NCI-H2107 (cell line): ENCODE results near the gene ICOSLG.
"Not testable (repeated sequence)": the region's sequence is repeated elsewhere in the genome, so short reads cannot be mapped to it uniquely, and the experiment has no call there.

Experiments
- DNase-seq: peaks from one replicate; lab custom pipeline; 2025; lab: John Stamatoyannopoulos, UW

The ICOSLG gene

GRCh38 chr21:44223334-44223733, 17.4 kb downstream of the ICOSLG start:
- DNase-seq: not testable (repeated sequence)

GRCh38 chr21:44220674-44221073, 20.1 kb downstream of the ICOSLG start:
- not testable (repeated sequence) for DNase-seq

DNA sequence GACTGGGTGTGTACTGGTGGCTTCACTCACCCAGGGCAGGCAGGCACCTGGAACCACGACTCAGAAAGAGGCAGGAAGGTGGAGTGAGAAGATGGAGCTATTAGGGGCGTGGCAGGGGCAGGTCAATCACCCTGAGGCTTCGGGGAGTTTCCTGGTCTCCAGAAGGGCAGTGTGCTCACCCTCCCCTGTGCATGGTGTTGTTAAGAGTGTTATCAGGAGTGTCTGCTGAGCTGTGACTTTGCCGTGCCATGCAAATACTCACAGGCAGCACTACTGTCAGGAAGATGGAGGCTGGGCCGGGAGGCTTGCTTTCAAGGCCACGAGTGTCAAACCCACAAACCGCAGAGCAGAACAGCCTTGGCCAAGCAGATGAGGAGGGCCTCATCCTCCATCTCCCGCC, 22.3 kb downstream of the ICOSLG start:
- not testable (repeated sequence) for DNase-seq

DNA sequence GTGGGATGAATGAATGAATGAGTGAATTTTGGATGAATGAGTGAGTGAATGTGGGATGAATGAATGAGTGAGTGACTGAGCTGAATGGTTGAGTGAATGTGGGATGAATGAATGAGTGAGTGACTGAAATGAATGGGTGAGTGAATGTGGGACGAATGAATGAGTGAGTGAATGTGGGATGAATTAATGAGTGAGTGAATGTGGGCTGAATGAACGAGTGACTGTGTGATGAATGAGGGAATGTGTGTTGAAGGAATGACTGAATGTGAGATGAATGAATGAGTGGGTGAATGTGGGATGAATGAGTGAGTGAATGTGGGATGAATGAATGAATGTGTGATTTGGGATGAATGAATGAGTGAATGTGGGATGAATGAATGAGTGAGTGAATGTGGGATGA, 28.8 kb downstream of the ICOSLG start:
- DNase-seq: not testable (repeated sequence)

GRCh38 chr21:44211574-44211973, 29.2 kb downstream of the ICOSLG start:
- DNase-seq: not testable (repeated sequence)

DNA sequence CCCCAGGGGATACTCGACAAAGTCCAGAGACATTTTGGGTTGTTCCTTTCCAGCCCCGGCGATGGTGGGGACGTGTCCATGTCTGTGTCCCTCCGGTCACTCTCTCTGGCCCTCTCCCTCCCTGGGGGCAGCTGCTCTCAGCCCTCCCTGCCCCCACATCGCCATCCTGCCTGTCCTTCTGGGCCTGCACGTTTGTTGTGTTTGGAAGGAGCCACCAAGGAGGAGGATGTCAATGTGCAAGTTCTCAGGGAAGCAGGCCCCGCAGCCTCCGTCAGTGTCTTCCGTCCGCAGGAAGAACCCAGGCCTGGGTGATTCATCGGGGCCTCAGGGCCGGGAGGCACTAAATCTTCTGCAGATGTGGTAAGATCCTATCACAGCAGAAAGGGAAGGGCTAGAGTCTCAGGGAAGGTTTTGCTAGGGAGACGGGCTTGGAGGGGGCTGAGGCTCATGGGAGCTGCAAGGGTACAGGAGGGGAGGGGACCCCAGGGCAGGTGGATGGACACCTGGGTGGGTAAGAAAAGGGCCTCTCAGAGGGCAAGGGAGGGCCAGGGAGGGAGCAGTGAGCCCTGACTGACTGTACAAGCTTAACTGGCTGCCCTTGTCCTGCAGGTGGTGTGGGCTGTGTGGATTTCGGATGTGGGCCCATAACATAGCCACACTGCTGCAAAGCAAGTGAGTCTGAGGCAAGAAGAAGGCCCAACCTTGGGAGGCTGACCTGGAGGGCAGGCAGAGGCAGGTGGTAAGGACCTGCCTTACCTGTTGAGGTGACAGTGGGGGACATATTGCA, 32.7 kb downstream of the ICOSLG start:
- DNase-seq: not testable (repeated sequence)

GRCh38 chr21:44206698-44207676, 33.8 kb downstream of the ICOSLG start:
- not testable (repeated sequence) for DNase-seq

DNA sequence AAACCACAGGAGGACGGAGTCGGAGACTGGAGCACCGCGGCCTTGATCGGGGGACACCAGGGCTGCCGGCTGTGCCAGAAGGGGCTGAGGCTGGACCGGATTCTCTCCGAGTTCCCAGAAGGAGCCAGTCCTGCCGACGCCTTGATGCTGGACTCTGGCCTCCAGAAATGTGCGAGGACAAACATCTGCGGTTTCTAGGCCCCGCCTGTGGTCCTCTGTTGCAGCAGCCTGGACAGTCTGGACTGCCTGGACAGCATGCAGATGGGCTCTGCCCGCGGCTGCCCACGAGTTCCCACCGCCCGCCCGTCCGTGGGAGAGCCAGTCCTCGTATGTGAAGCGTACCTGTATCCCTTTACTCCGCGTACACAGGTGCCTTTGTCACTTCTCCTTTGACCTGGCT, 34.6 kb downstream of the ICOSLG start:
- DNase-seq: not testable (repeated sequence)

GRCh38 chr21:44202590-44203299, 38.0 kb downstream of the ICOSLG start:
- DNase-seq: not testable (repeated sequence)

- not testable (repeated sequence) for DNase-seq
These were observed 40.7 kb downstream of the ICOSLG start for GRCh38 chr21:44199997-44200396.

GRCh38 chr21:44199448-44199847, 41.3 kb downstream of the ICOSLG start:
- DNase-seq: no peak

GRCh38 chr21:44197156-44197516, 43.6 kb downstream of the ICOSLG start:
- DNase-seq: not testable (repeated sequence)

DNA sequence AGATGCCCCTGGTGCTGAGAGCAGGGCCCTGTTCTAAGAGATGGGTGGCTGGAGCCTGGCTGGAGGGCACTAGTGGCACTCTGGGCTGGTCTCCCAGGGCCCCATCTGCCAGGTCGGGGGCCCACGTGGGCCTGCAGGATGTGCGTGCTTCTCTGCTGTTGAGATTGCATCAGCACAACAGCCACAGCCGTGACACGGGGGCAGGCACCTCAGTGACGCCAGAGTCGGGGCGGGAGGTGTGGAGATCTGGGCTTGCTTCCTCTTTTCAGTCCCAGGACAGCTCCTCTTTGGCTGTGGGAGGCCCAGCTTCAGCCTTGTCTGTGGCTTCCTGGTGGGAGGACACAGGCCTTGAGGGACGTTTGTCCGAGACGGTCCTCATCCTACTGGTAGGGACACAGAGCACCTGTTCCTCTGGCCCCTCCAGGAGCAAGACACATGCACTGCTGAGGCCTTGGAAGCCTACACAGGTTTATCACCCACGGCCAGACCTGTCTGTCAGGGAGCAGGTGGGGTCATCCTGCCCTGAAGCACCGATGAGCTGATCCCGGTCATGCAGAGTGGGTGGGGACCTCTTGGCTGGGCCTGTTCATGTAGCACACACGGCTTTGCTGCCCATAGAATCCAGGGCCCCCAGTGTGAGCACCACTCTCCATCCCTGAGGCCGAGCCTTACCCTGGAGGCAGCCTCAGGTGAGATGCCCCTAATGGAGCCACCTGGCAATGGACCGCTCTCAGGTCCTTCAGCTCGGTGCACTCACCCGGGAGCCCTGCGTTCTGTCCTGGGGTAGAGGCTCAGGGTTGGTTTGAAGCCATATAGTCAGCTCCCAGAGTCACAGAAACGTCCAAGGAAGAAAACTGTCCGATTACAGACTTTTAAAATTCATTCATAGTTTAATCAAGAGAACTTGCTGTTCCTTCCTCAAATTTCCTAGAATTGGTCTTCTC, 44.3 kb downstream of the ICOSLG start:
- DNase-seq: not testable (repeated sequence)

GRCh38 chr21:44194888-44195287, 45.9 kb downstream of the ICOSLG start:
- DNase-seq: not testable (repeated sequence)

DNA sequence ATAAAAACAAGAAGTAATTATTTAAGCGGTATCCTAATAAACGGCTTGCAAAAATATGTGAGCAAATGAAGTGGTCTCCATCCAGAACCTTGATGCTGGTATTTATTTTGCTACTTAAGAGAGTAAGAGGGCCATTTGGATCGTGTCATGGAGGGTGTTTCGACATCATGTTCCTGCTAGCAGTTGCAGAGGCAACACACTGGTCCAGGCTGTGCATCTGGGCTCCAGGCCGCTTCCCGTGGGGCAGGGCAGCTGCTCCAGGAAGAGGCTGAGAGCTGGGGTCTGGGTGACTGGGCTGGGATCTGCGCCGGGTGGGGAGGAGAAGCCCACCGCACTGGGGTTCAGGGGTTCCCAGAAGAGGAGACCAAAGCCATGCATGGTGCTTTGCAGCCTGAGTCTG, 46.3 kb downstream of the ICOSLG start:
- not testable (repeated sequence) for DNase-seq

DNA sequence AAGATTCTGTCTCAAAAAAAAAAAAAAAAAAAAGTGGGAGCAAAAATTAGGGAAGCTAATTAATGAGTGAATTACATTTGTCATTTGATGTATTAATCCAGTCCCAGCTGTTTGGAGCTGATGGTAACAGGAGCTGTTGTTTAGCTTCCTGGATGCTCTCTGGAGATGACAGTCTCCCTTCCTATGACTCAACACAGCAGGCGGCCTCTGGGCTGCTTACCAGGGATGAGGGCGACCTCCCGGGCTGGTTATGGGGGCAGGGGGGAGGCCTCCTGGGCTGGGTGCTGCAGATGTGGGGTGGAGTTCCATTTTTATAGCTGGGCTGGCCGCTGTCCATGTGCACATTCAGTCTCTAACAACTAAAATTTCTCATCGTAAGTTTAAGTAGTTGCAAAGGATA, 47.6 kb downstream of the ICOSLG start:
- DNase-seq: not testable (repeated sequence)

DNA sequence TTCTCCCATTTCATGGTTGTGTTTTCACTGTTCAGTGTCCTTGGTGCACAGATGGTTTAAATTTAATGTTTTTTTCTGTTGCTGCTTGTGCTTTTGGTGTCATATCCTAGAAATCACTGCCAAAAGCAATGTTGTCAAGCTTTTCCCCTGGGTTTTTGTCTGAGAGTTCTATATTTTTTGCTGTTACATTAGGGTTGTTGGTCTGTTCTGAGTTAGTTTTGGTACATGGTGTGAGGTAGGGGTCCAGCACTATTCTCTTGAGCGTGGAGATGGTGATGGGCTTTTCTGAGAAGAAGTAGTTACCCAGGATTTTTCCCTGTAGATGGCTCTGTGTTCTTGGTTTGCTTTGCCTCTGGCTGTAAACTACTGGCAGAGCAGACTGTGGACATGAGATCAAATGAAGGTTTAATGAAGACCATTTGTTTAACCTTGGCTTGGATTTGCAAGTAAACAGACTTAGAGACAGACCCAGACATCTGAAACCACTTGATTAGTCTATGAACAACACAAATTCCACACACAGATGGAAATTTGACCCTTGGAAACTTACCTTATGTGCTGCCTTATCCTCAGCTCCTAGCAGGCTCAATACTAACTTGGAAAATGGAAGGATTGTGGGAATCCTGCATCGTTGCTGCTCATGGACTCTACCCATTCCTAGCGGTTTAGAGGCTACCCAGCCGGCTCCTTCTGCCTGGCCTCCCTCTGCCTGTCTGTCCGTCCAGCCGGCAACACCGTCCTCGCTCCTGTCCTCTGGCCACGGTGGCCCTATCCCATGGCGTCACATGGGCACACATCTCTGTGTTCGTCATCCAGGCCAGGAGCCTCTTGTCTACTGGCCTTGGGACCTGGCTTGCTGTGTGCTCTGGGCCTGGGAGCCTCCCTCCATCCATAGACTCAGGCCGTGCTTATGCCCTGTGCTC, 50.1 kb downstream of the ICOSLG start:
- not testable (repeated sequence) for DNase-seq

DNA sequence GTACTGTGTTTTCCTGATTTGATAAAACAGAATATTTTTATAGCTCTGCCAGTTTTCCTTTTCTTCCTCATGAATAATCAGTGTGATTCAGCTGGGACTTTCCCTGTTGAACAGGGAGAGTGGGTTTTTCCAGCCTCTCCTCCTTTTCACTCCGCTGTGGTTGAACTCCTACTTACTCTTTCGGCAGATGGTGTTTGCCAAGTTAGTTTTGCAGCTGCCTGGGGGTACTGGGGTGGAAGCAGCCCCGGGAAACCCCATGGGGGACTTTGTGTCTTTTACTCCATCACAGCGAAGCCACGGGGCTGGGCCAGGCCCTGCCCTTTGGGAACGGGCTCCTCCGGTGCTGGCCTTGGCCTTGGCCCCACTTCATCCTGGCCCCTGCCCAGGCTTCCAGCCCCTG, 55.9 kb downstream of the ICOSLG start:
- not testable (repeated sequence) for DNase-seq

DNA sequence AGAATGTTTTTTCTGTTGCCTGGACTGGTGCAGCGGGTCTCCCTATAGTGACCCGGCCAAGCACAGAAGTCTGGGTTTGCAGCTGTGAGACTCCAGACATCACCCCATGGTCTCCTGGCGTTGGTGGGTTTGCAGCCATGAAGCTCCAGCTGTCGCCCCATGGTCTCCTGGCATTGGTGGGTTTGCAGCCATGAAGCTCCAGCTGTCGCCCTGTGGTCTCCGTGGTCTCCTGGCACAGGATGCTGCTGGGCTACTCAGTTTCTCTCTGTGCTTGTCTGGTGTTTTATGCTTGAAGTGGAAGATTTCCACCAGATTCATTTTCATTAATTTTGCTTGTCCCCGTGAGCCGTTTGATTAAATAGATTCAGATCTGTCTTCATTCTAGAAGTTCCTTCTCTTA, 58.5 kb downstream of the ICOSLG start:
- DNase-seq: not testable (repeated sequence)

GRCh38 chr21:44181506-44181905, 59.2 kb downstream of the ICOSLG start:
- not testable (repeated sequence) for DNase-seq
